Astrocyte of the cerebellum (primary cell): Measurements from ENCODE around the gene NRN1.
A peak's percentile ranks its signal among the peaks of the same experiment; 100 is the strongest.

Source experiments
- DNase-seq: peaks from one replicate; pipeline ENCODE4 v3.0.0-alpha.2; 2011; ENCODE audit warnings: low read depth
- H3K4me3 ChIP-seq: 2 replicates; pipeline ENCODE4 v1.5.1; 2011; ENCODE audit warnings: mild to moderate bottlenecking, low read depth, low read length, moderate library complexity
- in situ Hi-C: cut with HindIII; loops from 2 replicates; pipeline ENCODE4 v1.10.0; 2017; ENCODE audit warnings: low sequenced_read_pairs
- TF ChIP-seq, protein P1 (sequence below): IDR thresholded peaks from 2 replicates; pipeline ENCODE4 v1.5.1; 2012; ENCODE audit warnings: low read length, low read depth, moderate library complexity, mild to moderate bottlenecking; ENCODE audit errors: missing control alignments

The NRN1 gene

DNA sequence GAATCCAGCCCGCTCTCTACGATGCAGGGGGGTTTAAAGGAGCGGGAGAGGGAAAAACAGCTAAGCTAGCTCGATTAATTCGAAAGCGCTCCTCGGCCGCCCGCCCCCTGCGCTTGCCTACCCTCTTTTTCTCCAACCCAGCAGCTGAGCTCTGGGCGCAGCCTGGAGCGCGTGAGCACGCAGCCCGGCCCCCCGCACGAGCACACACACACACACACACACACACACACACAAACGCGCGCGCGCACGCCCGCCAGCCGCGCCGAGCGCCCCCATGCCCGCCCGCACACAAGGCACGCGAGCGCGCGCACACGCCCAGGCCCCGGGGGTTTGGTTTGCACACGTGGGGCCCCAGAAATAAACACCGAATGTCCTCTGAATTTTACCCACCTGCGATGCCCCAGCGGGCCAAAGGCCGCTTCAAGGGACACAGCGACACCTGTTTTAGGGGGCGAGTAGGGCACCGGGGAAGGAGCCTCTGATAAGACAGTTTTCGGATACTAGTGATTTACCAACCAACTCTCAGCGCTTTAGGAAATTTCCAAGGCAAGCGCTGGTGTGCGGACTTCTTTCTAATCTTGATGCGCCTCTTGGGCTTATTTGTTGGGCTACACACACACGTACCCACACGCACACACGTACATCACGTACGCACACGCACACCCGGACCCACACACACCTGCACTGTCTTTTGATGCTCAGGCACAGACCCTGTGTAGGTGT is 802 bp upstream of the NRN1 start:
- peak overlapping the region; percentile 25 for H3K4me3 ChIP-seq
- TF ChIP-seq, protein P1, sequence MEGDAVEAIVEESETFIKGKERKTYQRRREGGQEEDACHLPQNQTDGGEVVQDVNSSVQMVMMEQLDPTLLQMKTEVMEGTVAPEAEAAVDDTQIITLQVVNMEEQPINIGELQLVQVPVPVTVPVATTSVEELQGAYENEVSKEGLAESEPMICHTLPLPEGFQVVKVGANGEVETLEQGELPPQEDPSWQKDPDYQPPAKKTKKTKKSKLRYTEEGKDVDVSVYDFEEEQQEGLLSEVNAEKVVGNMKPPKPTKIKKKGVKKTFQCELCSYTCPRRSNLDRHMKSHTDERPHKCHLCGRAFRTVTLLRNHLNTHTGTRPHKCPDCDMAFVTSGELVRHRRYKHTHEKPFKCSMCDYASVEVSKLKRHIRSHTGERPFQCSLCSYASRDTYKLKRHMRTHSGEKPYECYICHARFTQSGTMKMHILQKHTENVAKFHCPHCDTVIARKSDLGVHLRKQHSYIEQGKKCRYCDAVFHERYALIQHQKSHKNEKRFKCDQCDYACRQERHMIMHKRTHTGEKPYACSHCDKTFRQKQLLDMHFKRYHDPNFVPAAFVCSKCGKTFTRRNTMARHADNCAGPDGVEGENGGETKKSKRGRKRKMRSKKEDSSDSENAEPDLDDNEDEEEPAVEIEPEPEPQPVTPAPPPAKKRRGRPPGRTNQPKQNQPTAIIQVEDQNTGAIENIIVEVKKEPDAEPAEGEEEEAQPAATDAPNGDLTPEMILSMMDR = no peak
- DNase-seq = no peak
- in situ Hi-C loops = no loop called here

DNA sequence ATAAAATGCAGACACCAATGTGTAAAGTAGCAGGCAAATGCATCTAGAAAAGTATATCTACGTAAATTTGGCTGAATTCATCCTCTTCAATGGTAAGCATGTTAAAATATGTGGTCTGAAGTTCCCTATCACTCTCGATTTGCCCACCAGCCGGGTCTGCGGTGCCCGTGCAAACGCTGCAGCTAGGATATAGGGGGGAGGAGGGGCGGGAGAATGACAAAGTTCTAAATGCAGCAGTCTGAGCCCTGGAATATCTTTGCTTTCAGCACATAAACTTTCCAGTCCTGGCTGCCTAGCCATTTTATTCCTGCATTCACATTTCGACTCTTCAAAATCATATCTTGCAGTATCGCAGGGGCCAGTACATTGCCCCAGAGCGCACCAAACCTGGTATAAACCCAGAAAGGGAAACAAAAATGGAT is 708 bp downstream of the NRN1 start:
- in situ Hi-C loops = no loop called here
- TF ChIP-seq, protein P1 = no peak
- no peak overlapping the region for H3K4me3 ChIP-seq
- DNase-seq = no peak

DNA sequence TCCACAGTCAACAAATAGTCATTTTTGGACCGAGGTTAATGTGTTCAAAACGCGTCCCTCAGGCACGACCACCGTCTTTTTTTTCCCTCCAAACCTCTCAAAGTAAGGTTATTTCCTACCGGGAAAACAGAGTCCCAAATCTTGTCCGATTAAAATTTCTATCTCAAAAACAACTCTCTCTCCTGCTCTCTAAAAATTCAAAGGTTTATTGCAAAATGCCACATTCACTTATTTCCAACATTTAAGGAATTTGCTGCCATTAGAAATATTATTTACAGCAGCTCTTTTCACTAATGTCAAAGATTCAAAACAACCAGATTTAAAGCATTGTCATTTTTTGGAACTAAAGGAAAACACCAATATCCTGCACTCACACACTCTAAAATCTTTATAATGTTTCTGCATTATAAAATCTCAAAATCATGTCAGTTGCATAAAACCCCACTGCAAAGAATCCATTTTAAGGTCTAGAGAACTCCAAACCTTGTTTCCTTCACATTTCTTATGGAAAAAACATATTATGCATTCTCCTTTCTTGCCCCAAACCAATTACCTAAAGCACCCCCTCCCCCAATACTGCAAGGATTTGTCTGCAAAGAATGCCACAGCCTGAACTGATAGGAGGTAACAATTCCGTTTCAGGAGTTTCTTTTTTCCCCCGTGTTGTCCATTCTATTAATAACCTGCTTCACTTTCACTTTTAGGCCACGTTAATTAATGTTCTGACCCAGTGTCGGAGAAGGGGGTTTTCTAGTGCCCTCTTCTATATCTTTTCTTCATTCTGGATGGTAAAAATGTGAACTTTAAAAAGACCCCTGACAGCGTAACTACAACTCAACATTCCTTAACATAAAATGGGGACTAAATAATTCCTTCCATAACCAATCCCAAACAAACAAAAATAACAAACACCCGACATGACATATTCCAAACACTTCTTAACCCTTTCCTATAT is 1.4 kb downstream of the NRN1 start:
- no peak overlapping the region for H3K4me3 ChIP-seq
- in situ Hi-C loops = no loop called here
- DNase-seq = no peak
- TF ChIP-seq, protein P1 = no peak

DNA sequence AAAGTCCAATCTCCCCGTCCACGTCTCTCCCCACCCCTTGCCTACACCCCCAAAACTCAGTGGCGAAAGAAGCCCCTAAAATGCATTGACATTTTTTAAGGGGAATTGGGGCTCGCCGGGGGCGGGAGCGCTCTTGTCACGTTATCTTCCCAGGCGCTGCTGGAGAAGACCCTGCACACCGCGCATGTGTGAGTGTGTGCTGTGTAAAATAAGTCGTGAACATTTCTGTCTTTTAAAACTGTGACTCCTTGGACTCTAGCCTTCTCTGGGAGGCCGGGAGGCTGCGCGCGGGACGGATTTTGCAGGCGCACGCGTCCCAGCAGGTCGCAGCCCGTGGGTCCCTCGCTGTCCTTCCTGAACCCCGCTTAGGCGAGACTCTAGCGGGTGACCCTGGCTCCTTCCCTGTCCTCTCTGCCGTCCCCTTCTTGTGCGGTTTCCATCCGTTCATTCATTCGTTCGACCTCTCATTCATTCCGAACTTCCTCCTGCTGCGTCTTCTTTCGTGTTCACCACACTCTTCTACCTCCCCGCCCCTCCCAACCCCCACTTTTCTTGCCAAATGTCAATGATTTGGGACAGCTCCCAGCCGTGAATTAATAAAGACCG is 2.2 kb downstream of the NRN1 start:
- no peak for DNase-seq
- in situ Hi-C loops = no loop called here
- TF ChIP-seq, protein P1 = no peak
- H3K4me3 ChIP-seq = no peak overlapping the region

DNA sequence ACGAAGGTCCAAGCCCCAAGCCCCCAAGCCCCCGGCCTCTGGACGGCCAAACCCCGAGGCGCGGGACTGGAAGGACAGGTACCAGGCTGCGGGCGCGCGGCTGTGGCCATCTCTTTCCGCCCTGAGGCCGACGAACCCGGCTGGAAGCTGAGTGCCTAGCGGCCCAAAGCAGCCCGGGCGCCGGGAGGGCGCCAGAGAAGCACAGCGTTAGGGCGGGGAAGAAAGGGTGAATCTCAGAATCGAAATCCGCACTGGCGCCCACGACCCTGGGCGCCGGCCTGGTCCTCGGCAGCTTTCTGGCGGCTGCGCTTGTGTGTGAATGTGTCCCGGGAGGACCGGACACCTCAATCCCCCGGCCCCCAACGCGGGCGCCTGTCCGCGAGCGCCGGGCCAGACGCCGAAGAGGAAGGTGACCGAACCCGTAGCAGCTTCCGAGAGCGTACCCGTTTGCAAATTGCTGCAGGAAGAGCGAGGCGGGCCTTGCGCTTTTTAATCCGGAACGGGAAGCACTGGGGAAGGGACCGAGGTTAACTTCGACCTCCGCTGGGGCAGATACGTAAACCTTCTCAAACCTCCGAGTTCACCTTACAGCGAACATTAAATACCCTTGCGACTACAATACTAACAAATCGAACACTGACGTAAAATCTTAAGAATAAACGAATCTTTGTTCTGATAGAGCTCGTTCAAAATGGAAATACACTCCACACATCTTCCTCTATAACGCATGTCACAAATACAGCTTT is 2.9 kb downstream of the NRN1 start:
- no peak for DNase-seq
- peak overlapping the region; percentile 8 for H3K4me3 ChIP-seq

More for the DNA sequence above, 2.9 kb downstream of the NRN1 start:
- TF ChIP-seq, protein P1 = no peak
- in situ Hi-C loops = no loop called here
